ENCODE data around the gene RTN3.

RTN3 gene

DNA sequence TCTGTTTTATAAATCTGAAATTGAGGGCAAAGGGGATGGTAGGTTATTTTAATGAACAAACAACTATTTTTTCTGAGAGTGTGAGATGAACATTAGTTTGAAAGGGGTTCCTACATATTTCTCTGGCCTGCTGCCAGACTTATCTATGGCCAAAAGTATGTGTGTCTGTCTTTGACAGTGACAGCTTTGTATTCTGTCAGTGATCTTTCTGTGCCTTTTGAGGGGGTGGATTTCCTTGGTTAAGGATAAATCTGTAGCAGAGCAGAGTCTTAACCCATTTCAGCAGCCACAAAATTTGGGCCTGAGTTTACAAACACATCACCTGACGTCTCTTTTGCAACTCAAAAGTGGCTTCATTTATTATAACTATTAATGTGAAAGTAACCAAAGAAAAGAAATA, 56.4 kb downstream of the RTN3 start:
- TF ChIP-seq REST (IDR thresholded peaks at IDR 0.05; ENCODE audit: insufficient read depth in 1 of 2, low read depth in 2 of 2, low read length in 2 of 2) (no peak), SIN3A (IDR thresholded peaks at IDR 0.05; ENCODE audit: borderline replicate concordance, insufficient read depth, low read length) (no peak), POLR2AphosphoS5 (IDR thresholded peaks at IDR 0.05; ENCODE audit: low read depth, low read length) (no peak), TAF1 (IDR thresholded peaks at IDR 0.05; ENCODE audit: borderline replicate concordance, insufficient read depth, low read length) (no peak), FOXP2 (optimal IDR thresholded peaks at IDR 0.05; ENCODE audit: borderline replicate concordance, extremely low read depth, extremely low read length, insufficient read depth) (no peak)

DNA sequence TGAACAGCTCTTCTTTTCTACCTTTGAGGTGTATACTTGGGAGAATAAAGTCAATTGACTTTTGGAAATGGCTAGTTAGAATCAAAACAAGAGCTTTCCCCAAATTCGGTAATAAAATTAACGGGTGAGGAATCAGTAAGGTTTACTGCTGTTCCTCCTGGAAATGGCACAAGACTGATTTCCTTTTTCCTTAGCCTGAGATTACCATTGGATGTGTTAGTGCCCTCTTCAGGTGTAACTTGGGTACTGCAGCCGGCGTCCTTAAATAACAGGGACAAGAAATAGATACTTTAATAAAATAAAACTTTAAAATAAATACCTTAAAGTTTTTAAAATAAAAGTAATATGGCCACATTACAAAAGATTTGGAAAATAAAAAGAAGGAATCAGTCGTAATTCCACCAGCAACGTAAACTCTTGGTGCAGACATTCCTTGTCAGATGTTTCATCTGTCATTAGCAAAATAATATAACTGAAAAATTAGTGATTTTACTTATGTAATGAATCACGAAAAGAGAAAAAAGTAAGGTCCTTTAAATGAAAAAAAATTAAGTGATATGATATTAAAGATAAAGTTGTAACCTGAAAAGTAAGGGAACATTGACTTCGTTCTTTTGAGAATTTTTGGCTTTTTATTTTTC, 57.5 kb downstream of the RTN3 start:
- TF ChIP-seq POLR2AphosphoS5 (IDR thresholded peaks at IDR 0.05; ENCODE audit: low read depth, low read length) (no peak), REST (IDR thresholded peaks at IDR 0.05; ENCODE audit: insufficient read depth in 1 of 2, low read depth in 2 of 2, low read length in 2 of 2) (no peak), SIN3A (IDR thresholded peaks at IDR 0.05; ENCODE audit: borderline replicate concordance, insufficient read depth, low read length) (no peak), TAF1 (IDR thresholded peaks at IDR 0.05; ENCODE audit: borderline replicate concordance, insufficient read depth, low read length) (no peak), FOXP2 (optimal IDR thresholded peaks at IDR 0.05; ENCODE audit: borderline replicate concordance, extremely low read depth, extremely low read length, insufficient read depth) (no peak)

GRCh38 chr11:63745304-63746170, 64.2 kb downstream of the RTN3 start:
- TF ChIP-seq SIN3A (IDR thresholded peaks at IDR 0.05; ENCODE audit: borderline replicate concordance, insufficient read depth, low read length) = no peak
- TF ChIP-seq POLR2AphosphoS5 (IDR thresholded peaks at IDR 0.05; ENCODE audit: low read depth, low read length) = no peak
- TF ChIP-seq REST (IDR thresholded peaks at IDR 0.05; ENCODE audit: insufficient read depth in 1 of 2, low read depth in 2 of 2, low read length in 2 of 2) = no peak
- TF ChIP-seq FOXP2 (optimal IDR thresholded peaks at IDR 0.05; ENCODE audit: borderline replicate concordance, extremely low read depth, extremely low read length, insufficient read depth) = no peak
- no peak for TF ChIP-seq TAF1 (IDR thresholded peaks at IDR 0.05; ENCODE audit: borderline replicate concordance, insufficient read depth, low read length)

DNA sequence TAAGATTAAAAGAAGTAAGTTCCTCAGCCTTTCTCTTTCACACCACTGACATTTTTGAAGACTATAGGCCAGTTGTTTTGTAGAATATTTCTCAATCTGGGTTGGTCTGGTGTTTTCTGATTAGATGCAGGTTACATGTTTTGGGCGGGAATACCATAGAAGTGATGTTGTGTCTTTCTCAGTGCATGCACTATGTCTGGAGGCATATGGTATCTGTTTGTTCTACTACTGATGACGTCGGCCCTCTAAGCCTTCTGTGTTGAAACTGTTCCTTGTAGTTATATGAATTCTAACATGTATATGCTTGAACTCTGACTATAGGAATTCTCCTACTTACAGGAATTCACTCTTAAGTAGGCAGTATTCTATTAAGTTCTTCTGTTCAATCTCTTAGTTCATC, 65.7 kb downstream of the RTN3 start:
- no peak for TF ChIP-seq TAF1 (IDR thresholded peaks at IDR 0.05; ENCODE audit: borderline replicate concordance, insufficient read depth, low read length)
- TF ChIP-seq REST (IDR thresholded peaks at IDR 0.05; ENCODE audit: insufficient read depth in 1 of 2, low read depth in 2 of 2, low read length in 2 of 2) = no peak
- TF ChIP-seq SIN3A (IDR thresholded peaks at IDR 0.05; ENCODE audit: borderline replicate concordance, insufficient read depth, low read length) = no peak
- TF ChIP-seq FOXP2 (optimal IDR thresholded peaks at IDR 0.05; ENCODE audit: borderline replicate concordance, extremely low read depth, extremely low read length, insufficient read depth) = no peak
- TF ChIP-seq POLR2AphosphoS5 (IDR thresholded peaks at IDR 0.05; ENCODE audit: low read depth, low read length) = no peak
